GM06990 (cell line): ENCODE measurements around the gene NDN.

Experiments used
- DNase-seq: peaks from one replicate; pipeline ENCODE4 v3.0.0-alpha.2; 2011; ENCODE audit not compliant: insufficient read length; ENCODE audit errors: extremely low read depth
- H3K27me3 ChIP-seq: replicated peaks from 2 replicates; pipeline ENCODE4 v1.6.0; 2011; ENCODE audit warnings: low read length; ENCODE audit not compliant: control insufficient read depth, insufficient read depth
- H3K36me3 ChIP-seq: 2 replicates; pipeline ENCODE4 v1.5.1; 2011; ENCODE audit warnings: low read length; ENCODE audit not compliant: control insufficient read depth, insufficient read depth
- H3K4me3 ChIP-seq: replicated peaks from 2 replicates; pipeline ENCODE4 v1.5.1; 2011; ENCODE audit warnings: low read depth, mild to moderate bottlenecking, control low read depth, low read length
- TF ChIP-seq, protein P1 (sequence below): IDR thresholded peaks from 2 replicates; pipeline ENCODE4 v1.5.1; 2011; ENCODE audit warnings: low read length, control low read depth, mild to moderate bottlenecking, inconsistent platforms; ENCODE audit not compliant: insufficient read depth, poor library complexity, severe bottlenecking

The NDN gene

DNA sequence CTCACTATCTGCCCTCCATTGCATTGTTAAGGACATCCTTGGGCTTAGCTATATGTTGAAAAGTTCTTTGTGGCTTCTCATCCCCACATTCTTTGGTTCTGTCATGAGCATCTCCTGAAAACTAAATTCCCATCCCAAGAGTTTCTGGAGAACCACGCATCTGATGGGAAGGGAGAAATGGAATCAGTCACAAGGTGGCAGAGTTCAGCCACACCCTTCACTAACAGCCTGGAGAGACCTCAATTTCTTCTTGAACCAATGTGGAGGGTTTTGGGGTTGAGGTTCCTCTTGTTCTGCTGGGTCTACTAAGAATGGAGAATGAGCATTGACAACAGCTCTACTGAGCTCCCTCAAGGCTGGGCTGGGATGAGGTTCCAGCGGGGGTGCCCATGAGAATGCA lies 23.9 kb downstream of the NDN start:
- no peaks in the 10 kb centered on the region for H3K27me3 ChIP-seq
- TF ChIP-seq, protein P1, sequence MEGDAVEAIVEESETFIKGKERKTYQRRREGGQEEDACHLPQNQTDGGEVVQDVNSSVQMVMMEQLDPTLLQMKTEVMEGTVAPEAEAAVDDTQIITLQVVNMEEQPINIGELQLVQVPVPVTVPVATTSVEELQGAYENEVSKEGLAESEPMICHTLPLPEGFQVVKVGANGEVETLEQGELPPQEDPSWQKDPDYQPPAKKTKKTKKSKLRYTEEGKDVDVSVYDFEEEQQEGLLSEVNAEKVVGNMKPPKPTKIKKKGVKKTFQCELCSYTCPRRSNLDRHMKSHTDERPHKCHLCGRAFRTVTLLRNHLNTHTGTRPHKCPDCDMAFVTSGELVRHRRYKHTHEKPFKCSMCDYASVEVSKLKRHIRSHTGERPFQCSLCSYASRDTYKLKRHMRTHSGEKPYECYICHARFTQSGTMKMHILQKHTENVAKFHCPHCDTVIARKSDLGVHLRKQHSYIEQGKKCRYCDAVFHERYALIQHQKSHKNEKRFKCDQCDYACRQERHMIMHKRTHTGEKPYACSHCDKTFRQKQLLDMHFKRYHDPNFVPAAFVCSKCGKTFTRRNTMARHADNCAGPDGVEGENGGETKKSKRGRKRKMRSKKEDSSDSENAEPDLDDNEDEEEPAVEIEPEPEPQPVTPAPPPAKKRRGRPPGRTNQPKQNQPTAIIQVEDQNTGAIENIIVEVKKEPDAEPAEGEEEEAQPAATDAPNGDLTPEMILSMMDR, result no peak
- DNase-seq, result no peak
- no peak overlapping the region for H3K4me3 ChIP-seq
- H3K36me3 ChIP-seq, result no peaks in the 10 kb centered on the region

DNA sequence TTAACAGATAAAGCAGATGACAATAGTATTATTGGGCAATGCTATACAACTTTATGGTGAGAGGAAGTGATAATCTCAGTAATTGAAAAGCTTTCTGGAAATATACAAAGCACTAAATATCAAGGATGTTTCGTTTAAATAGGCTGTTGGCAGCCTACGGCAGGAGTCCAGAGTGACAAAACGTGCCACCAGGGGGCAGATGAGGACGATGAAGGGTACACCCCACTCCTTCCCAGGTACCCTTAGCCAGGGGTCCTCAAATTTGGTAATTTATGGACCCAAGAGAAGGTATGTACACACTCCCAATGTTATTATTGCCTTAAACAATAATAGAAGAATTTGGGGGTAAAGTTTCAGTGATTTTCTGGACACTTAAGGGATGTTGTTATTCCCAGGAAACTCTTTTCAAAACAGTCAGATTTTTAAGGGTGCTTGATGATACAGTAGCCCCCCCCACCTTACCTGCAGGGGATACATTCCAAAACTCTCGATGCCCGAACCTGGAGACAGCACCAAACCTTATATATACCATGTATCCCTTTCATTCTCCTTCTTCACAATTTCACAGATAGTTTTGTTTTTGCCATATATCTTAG lies 38.1 kb downstream of the NDN start:
- DNase-seq, result no peak
- TF ChIP-seq, protein P1, result peak; percentile 18
- Histone ChIP-seq H3K4me3 (no peak overlapping the region), H3K27me3 (no peaks in the 10 kb centered on the region), H3K36me3 (no peaks in the 10 kb centered on the region)

DNA sequence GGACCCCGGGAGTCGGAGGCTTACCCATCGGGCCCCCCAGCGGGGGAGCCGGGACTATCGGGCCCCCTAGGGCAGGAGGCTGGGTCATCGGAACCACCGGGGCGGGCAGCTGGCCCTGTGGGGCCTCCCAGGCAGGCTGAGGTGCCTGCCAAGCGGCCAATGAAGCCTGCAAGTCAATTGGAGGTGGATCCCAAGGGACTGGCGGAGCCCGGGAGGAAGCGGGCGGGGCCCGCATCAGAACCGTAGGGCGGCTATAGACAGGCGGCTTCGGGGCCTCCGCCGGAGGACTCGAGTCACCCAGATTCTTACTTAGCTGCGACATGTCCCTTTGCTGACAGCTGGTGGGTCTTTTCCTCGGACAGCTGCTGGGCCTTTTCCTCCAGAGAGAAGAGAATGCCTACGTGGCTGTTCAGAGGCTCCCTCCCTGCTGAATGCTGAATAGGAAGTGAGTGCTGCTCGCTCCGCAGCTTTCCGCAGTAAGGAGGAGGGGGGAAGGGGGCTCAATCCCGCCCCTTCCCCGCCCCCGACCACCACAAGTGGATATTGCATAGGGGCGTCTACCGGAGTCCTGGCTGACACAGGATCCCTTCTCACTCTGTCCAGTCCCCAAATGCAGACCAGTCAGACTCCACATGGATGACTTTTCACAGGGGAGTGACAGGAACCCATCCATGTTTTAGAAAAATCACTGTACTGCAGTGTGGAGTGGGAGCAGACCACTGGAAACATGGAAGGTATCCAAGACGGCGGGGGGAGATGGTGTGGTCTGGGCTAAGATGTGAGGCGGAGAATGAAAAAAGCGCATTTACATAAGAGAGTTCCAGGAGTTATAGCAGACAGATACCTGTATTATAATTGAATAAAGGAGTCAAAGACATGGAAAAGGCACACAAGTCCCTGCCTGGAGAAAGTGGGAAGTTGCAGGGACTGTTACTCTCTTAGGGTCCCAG lies 39.4 kb downstream of the NDN start, which contains the start of gene MAGEL2:
TSS of gene MAGEL2 (minus strand) at position 447 of the 950 bp plus-strand sequence. CDS start at position 322, 125 bp downstream.
- no peaks in the 10 kb centered on the region for H3K36me3 ChIP-seq
- TF ChIP-seq, protein P1, result no peak
- H3K27me3 ChIP-seq, result no peaks in the 10 kb centered on the region
- H3K4me3 ChIP-seq, result no peak within 1 kb of the TSS
- DNase-seq, result no peak

- H3K4me3 ChIP-seq, result no peak overlapping the region
- no peaks in the 10 kb centered on the region for H3K27me3 ChIP-seq
- TF ChIP-seq, protein P1, result no peak
- H3K36me3 ChIP-seq, result no peaks in the 10 kb centered on the region
- DNase-seq, result no peak
Observed at GRCh38 chr15:23647001-23647295, 40.2 kb downstream of the NDN start.

GRCh38 chr15:23646165-23647000 lies 40.7 kb downstream of the NDN start:
- no peak overlapping the region for H3K4me3 ChIP-seq
- H3K27me3 ChIP-seq, result no peaks in the 10 kb centered on the region
- no peaks in the 10 kb centered on the region for H3K36me3 ChIP-seq
- TF ChIP-seq, protein P1, result no peak
- DNase-seq, result no peak
